ENCODE measurements around the gene SRPK1.

- TF ChIP-seq POLR2A (IDR thresholded peaks at IDR 0.05; ENCODE audit: low read depth, low read length) (no peak), POLR2AphosphoS5 (IDR thresholded peaks at IDR 0.05; ENCODE audit: low read depth, low read length) (no peak), TAF1 (IDR thresholded peaks at IDR 0.05; ENCODE audit: borderline replicate concordance, low read depth, low read length) (no peak)
Observed at GRCh38 chr6:35786810-35787209, 134.1 kb downstream of the SRPK1 start.
